ENCODE results near the gene GIMAP6. TPM values are rescaled to one million over a fixed set of nuclear protein-coding genes. Genes with fewer than 3 reads are reported as not detected.
"Not testable (repeated sequence)": the region's sequence is repeated elsewhere in the genome, so short reads cannot be mapped to it uniquely, and the experiment has no call there.

Gene GIMAP6
- polyA plus RNA-seq, 6 donors from 2014 or later, result 0.22 to 1.4 (median 0.31) TPM

DNA sequence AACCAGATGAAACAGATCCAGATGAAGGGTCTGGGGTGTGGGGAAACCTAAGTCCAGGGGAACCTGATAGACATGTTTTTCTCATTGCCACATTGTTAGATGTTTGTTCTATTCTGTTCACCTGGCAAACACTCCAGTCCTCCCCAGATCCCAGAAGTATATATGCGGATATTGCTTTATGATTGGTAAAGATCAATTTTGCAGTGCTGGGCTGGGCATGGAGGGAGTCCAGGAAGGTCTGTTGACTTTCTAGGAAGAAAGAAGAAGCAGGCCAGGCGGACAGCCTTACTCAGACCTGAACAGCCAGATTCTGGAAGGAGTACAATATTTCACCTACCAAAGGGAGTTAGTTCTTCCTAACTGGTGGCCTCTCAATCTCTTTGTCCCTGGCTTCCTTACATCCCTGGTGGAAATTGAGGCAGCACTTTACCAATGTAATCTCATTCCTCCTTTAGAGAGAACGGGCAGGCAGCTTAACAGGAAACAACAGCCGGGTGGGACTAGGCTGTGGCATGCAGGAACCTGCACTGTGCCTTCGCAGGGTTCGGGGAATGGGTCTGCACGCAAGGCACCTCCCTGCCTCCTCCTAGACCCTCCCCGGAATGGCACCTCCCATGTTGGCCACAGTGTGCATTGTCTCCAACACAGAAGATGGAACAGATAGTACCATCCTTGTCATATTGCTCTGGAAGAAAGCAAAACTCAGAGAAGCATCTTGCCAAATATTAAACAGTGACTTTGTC is 930 bp downstream of the GIMAP6 start:
- DNase-seq (no peak), ATAC-seq (ENCODE audit: low read depth in 2 of 2) (no peak)
- H3K4me3 Mint-ChIP-seq, result peak overlapping the region in 2 of 8 donors; percentile 2 to 57
- no peaks in the 10 kb centered on the region for H3K27me3 Mint-ChIP-seq
- H3K27ac Mint-ChIP-seq, result peak overlapping the region in 3 of 6 donors; percentile 48 to 68 (median 60)
- H3K36me3 Mint-ChIP-seq, result no peaks in the 10 kb centered on the region
- peaks cover 10 to 13% (median 11%) of the 10 kb centered on the region in 3 donors for H3K4me1 Mint-ChIP-seq
- H3K9me3 Mint-ChIP-seq, result peaks cover 0 to 9% (median 0%) of the 10 kb centered on the region in 7 donors

DNA sequence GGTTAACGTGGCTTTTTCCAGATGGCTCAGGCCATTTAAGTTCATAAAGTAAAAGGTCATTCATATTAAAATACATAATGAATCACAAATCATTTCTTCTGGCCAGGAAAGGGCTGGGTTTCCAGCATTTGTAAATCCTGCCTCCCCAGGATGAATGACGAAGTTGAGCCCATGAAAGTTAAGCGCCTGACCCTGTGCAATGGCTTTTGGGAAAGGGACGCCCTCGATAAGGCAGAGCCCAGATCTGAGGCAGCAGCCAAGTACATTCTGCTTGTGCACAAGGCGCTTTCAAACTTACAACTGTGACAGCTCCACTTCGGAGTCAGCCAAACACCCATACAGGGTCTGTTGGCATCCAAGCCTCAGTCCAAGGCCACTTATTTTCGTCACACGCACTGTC is 2.8 kb downstream of the GIMAP6 start:
- H3K4me1 Mint-ChIP-seq, result peaks cover 10 to 13% (median 11%) of the 10 kb centered on the region in 3 donors
- no peak for DNase-seq
- ATAC-seq (ENCODE audit: low read depth in 2 of 2), result no peak
- peaks cover 0 to 3% (median 0%) of the 10 kb centered on the region in 7 donors for H3K9me3 Mint-ChIP-seq
- no peaks in the 10 kb centered on the region for H3K27me3 Mint-ChIP-seq
- no peak overlapping the region for H3K27ac Mint-ChIP-seq
- no peaks in the 10 kb centered on the region for H3K36me3 Mint-ChIP-seq
- H3K4me3 Mint-ChIP-seq, result no peak overlapping the region

DNA sequence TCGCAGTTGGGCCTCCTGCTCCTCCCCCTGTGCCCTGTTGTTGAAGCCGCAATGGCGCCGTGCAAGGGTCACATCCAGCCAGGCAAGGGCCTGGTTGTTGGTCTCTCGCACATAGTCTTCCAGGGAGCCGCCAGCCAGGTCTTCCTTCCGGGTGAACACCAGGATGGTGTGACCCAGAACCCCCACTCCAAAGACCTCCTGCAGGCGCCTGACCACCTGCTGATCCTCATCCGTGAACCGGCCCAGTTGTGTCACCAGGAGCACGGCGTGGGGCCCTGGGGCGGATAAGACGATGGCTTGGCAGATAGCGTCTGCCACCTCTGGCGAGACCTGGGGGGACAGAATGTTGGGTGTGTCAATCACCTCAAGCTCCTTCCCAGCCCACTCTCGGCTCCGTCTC is 4.2 kb downstream of the GIMAP6 start:
- H3K4me3 Mint-ChIP-seq, result no peak overlapping the region
- DNase-seq (no peak), ATAC-seq (ENCODE audit: low read depth in 2 of 2) (no peak)
- H3K4me1 Mint-ChIP-seq, result peaks cover 10 to 13% (median 11%) of the 10 kb centered on the region in 3 donors
- H3K9me3 Mint-ChIP-seq, result peaks cover 0 to 3% (median 0%) of the 10 kb centered on the region in 7 donors
- no peaks in the 10 kb centered on the region for H3K36me3 Mint-ChIP-seq
- H3K27ac Mint-ChIP-seq, result no peak overlapping the region
- no peaks in the 10 kb centered on the region for H3K27me3 Mint-ChIP-seq

DNA sequence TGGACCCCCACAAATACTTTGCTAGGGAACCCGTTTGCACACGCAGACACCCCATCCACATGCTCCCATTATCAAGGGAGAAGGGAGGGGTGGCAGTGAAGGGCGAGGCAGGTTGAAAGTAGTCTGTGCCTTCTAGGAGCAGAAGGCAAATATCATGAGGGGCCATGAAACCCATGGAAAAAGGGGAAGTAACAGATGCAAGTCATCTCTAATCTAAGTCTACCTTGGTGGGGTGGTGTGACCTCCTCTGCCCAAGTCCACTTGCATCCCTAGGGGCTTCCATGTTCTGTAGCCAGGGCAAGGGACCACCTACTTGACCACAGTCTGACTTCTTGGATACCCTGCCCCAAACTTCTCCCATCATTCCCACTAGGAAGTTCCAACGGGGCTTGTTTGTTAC is 5.5 kb downstream of the GIMAP6 start:
- H3K9me3 Mint-ChIP-seq, result peaks cover 0 to 3% (median 0%) of the 10 kb centered on the region in 7 donors
- DNase-seq (no peak), ATAC-seq (ENCODE audit: low read depth in 2 of 2) (no peak)
- no peaks in the 10 kb centered on the region for H3K27me3 Mint-ChIP-seq
- H3K4me3 Mint-ChIP-seq, result no peak overlapping the region
- peaks cover under 1 to 2% (median 1%) of the 10 kb centered on the region in 3 donors for H3K4me1 Mint-ChIP-seq
- no peaks in the 10 kb centered on the region for H3K36me3 Mint-ChIP-seq
- no peak overlapping the region for H3K27ac Mint-ChIP-seq

DNA sequence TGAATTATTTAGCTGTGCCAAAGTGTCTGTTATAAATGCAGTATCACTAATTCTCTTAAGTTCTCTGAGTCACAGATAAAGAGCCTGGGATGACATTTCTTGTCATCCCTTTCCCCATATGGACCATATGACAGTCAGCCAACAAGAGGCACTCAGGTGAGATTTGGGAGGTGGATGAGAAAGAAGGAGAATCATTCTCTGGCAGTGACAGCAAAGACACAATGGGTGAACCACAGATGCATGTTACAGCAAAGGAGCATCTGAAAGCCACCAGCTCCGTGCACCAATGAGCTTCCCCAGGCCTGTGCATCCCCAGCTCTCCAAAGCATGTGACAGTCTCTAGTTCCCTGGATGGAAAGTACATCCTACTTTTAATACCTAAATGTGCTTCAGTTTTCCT is 10.8 kb downstream of the GIMAP6 start:
- peaks cover 0 to 8% (median 0%) of the 10 kb centered on the region in 7 donors for H3K9me3 Mint-ChIP-seq
- DNase-seq (no peak), ATAC-seq (ENCODE audit: low read depth in 2 of 2) (no peak)
- no peaks in the 10 kb centered on the region for H3K27me3 Mint-ChIP-seq
- H3K27ac Mint-ChIP-seq, result no peak overlapping the region
- H3K4me1 Mint-ChIP-seq, result no peaks in the 10 kb centered on the region
- H3K36me3 Mint-ChIP-seq, result no peaks in the 10 kb centered on the region
- no peak overlapping the region for H3K4me3 Mint-ChIP-seq

DNA sequence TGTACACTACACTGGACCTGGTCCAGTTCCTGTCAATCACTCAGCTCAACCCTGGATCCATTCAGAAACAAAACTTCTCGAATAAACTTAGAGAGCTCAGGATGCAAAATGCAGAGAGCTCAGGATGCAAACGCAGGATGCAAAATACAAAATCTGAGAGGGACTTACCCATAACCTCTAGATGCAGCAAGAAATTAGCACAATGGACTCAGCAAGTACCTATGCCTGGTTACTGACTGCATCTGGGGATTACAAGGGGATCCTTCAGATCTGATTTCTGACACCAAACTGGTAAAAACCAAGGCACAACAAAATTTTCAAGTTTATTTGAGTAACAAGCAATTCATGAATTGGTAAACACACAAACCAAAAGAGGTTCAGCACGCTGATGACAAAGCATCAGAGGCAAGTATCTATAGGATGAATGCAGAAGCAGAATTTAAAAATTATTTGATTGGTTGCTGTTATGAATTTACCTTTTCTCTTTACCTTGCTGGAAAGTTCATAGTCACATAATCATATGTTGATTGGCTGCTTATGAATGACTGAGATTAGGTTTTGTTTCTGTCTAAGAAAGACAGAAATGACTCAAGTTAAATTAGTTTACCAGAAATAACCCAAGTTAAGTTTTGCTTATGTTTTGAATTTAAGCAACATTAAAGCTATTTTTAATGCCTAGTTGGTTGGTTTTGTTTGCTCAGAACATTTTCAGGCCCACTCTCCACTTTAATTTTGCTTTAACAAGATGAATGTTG is 11.4 kb downstream of the GIMAP6 start:
- Mint-ChIP-seq H3K4me3 (no peak overlapping the region), H3K9me3 (peaks cover 0 to 8% (median 0%) of the 10 kb centered on the region in 7 donors), H3K36me3 (no peaks in the 10 kb centered on the region), H3K27ac (no peak overlapping the region), H3K4me1 (no peaks in the 10 kb centered on the region), H3K27me3 (no peaks in the 10 kb centered on the region)
- ATAC-seq (ENCODE audit: low read depth in 2 of 2) (no peak), DNase-seq (no peak)

DNA sequence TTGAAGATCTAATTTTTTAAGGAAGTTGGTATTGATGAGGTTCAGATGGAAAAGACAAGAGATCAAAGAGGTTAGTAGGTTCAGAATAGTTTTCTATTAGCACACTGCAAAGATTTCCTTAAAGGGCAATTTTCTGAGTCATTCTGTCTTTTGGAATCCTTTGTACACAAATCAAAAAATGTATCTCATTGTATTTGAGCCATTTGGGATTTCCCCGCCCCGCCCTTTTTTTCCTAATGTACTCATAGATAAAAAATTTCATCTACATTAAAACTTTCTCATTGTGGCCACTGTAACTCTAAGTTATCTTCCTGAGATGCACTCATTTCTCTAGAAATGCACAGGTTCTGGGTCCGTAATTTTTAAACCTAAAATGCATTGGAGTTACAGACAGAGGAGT is 12.1 kb downstream of the GIMAP6 start:
- Mint-ChIP-seq H3K4me3 (no peak overlapping the region), H3K36me3 (no peaks in the 10 kb centered on the region), H3K27ac (no peak overlapping the region), H3K9me3 (peaks cover 0 to 8% (median 0%) of the 10 kb centered on the region in 7 donors), H3K27me3 (no peaks in the 10 kb centered on the region), H3K4me1 (no peaks in the 10 kb centered on the region)
- DNase-seq (no peak), ATAC-seq (ENCODE audit: low read depth in 2 of 2) (no peak)

DNA sequence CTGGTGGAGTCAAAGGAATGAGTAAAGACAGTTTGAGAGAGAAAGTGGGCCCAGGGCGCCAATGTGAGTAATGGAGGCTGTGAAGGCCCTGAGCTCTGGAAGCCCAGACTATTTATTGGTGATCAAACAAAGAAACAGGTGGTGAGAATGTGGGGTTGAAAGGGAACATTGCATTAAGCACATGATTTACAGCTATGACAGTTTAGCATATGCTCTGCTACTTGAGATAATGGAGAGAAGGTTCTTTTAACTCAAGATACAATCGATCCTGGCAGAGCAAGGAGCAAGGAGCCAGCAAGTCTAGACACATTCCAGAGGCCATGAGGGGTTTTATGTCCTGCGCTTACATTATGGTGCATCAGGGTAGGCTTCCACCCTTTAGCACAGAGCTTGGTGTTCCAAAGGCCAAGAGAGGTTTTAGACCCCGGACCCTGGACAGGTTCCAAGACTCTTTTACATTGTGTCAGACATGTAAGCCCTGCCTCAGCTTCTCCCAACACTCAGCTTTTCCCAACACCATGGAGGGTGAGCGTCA is 16.9 kb downstream of the GIMAP6 start:
- not testable (repeated sequence) for H3K4me1 Mint-ChIP-seq, H3K4me3 Mint-ChIP-seq, H3K36me3 Mint-ChIP-seq

DNA sequence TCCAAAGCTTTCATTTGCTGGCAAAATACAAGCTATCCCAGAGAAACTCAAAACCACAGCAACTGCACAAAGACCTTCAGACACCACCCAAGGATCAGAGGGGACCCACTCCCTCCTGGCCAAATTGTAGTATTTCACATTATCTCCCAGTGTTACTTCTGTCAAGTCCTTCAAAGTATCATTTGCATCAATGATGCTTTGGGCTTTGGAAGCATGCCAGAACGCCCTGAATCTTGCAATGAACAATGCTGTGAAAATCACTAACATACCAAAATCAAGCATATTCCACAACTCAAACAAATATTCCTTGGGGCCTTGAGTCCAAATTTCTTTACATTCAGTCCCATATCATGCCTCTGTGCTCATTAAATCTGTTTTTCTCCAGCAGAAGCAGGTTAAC is 17.8 kb downstream of the GIMAP6 start:
- H3K27me3 Mint-ChIP-seq; H3K9me3 Mint-ChIP-seq; H3K4me3 Mint-ChIP-seq; DNase-seq; ATAC-seq (ENCODE audit: low read depth in 2 of 2); H3K27ac Mint-ChIP-seq; H3K36me3 Mint-ChIP-seq; H3K4me1 Mint-ChIP-seq: not testable (repeated sequence)

More for the DNA sequence above, 16.9 kb downstream of the GIMAP6 start:
- not testable (repeated sequence) for DNase-seq; ATAC-seq (ENCODE audit: low read depth in 2 of 2); H3K27me3 Mint-ChIP-seq; H3K9me3 Mint-ChIP-seq; H3K27ac Mint-ChIP-seq

DNA sequence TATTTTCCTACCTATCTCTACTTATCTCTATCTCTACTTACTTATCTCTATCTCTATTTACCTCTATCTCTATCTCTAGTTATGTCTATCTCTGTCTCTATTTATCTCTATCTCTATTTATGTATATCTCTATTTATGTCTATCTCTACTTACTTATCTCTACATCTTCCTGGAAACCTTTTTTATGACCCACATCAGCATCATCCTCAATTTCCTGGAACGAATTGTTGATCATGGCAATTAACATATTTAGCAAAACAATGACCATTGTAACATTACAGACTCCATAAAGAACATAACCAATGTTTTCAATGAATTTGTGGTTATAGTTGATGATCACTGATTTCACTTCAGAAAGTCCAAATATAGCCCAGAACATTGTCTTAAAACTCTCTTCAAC is 18.3 kb downstream of the GIMAP6 start:
- DNase-seq (no peak), ATAC-seq (ENCODE audit: low read depth in 2 of 2) (no peak)
- no peak overlapping the region for H3K4me3 Mint-ChIP-seq
- H3K4me1 Mint-ChIP-seq, result no peaks in the 10 kb centered on the region
- H3K36me3 Mint-ChIP-seq, result no peaks in the 10 kb centered on the region
- H3K27ac Mint-ChIP-seq, result peak overlapping the region in 1 of 6 donors; percentile 2
- peaks cover 0 to 8% (median 0%) of the 10 kb centered on the region in 7 donors for H3K9me3 Mint-ChIP-seq
- no peaks in the 10 kb centered on the region for H3K27me3 Mint-ChIP-seq

DNA sequence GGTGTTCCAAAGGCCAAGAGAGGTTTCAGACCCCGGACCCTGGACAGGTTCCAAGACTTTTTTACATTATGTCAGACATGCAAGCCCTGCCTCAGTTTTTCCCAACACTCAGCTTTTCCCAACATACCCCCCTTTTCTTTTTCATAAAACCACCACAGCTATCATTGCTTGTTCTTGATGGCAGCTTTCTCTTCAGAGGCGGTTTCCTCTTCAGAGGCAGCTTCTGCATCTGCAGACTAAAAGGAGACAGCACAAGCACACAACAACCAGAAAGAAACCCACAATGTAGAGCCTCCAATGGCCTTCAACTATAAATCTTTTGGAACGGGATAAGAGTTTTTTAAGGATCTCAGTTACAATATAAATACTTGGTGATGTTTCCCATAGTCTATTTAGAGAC is 19.3 kb downstream of the GIMAP6 start:
- ATAC-seq (ENCODE audit: low read depth in 2 of 2) (no peak), DNase-seq (no peak)
- Mint-ChIP-seq H3K9me3 (peaks cover 0 to 6% (median 0%) of the 10 kb centered on the region in 7 donors), H3K27me3 (no peaks in the 10 kb centered on the region), H3K27ac (no peak overlapping the region), H3K4me1 (no peaks in the 10 kb centered on the region), H3K36me3 (no peaks in the 10 kb centered on the region), H3K4me3 (no peak overlapping the region)

DNA sequence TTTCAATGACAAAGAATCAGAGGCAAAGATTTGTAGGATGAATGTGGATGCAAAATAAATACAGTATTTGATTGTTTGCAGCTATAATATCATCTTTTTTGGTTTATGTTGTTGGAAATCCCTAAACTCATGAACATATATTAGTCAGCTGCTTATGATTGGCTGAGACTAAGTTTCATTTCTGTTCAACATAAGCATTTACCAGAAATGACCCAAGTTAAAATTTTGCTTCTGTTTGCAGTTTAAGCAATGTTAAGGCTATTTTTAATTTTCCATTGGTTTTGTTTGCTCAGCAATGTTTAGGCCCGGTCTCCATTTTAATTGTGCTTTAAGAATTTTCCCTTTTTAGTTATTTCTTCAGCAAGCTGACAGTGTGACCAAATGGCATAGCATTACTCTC is 22.0 kb downstream of the GIMAP6 start:
- DNase-seq (no peak), ATAC-seq (ENCODE audit: low read depth in 2 of 2) (no peak)
- Mint-ChIP-seq H3K4me1 (no peaks in the 10 kb centered on the region), H3K4me3 (no peak overlapping the region), H3K9me3 (peaks cover 0 to 3% (median 0%) of the 10 kb centered on the region in 7 donors), H3K27ac (no peak overlapping the region), H3K36me3 (no peaks in the 10 kb centered on the region), H3K27me3 (no peaks in the 10 kb centered on the region)

DNA sequence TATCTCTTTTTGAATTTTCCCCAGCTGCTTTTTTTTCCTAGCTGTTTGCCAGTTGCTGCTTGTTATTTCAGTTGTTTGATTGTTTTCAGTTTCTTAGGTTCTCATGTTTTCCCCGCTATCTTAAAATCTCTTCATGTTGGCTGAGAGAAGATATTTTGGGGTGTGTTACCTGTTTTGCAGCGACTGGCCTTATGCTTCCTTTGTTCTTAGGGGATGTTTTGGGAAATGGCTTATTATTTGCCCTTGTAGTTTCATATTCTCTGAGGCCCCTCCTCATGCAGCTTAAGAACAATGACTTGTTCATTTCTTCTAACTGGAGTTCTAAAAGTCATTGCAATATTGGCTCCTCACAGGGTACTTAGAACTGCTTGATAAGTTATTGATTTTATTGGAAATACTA is 28.6 kb downstream of the GIMAP6 start:
- H3K9me3 Mint-ChIP-seq, result peaks cover 0 to 20% (median 14%) of the 10 kb centered on the region in 7 donors
- not testable (repeated sequence) for H3K4me3 Mint-ChIP-seq; DNase-seq; H3K27me3 Mint-ChIP-seq; H3K4me1 Mint-ChIP-seq; H3K36me3 Mint-ChIP-seq; ATAC-seq (ENCODE audit: low read depth in 2 of 2); H3K27ac Mint-ChIP-seq

DNA sequence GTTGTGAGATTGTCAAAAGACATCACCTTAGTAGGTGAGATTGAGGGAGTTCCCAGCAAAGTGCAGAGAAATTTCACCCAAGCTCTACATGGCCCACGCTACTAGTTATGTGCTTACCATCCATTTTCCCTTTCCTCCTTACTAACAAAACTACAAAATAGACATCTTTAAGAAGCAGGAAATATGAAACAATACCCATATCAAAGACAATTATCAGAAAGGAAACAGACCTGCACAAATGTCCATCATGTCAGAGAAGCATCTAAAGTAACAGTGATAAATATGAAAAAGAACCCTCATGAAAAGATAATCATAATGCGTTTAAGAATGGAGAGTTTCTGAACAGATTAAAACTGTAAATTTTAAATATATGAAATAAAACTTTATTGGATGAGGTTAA is 36.8 kb downstream of the GIMAP6 start:
- DNase-seq, result no peak
- Mint-ChIP-seq H3K27me3 (peaks cover 10 to 43% (median 38%) of the 10 kb centered on the region in 3 donors), H3K4me1 (no peaks in the 10 kb centered on the region), H3K9me3 (peaks cover 10 to 61% (median 28%) of the 10 kb centered on the region in 7 donors), H3K36me3 (peaks cover 11 to 26% of the 10 kb centered on the region in 2 donors), H3K27ac (no peak overlapping the region), H3K4me3 (no peak overlapping the region)
- ATAC-seq (ENCODE audit: low read depth in 2 of 2), result no peak
